Muscle of arm (tissue), 12 donors: ENCODE data around the gene SEMA5B. TPM values are rescaled to one million over a fixed set of nuclear protein-coding genes. Genes with fewer than 3 reads are reported as not detected.
A peak's percentile ranks its signal among the peaks of the same experiment; 100 is the strongest.

Experiments
- DNase-seq: peaks from one replicate; pipeline ENCODE4 v3.0.0-alpha.2; 2013
- polyA plus RNA-seq, 12 donors: library from polyadenylated mRNA; unstranded; fragments of 120-200 nt; gene quantifications; one replicate each; pipeline ENCODE4 v1.2.1, GENCODE V29; 2013; ENCODE audit not compliant: insufficient read length in 12 of 12

The SEMA5B gene
- polyA plus RNA-seq, 12 donors, result 13.4 to 46.2 (median 24.6) TPM; not detected in 1

GRCh38 chr3:122893754-122894668 is 133.6 kb downstream of the SEMA5B start:
- DNase-seq, result no peak

GRCh38 chr3:122893282-122893681 is 134.3 kb downstream of the SEMA5B start:
- no peak for DNase-seq

- no peak for DNase-seq
Observed at GRCh38 chr3:122892118-122892960, 135.2 kb downstream of the SEMA5B start.

- peak; percentile 15 for DNase-seq
Observed at GRCh38 chr3:122890720-122891220, 136.8 kb downstream of the SEMA5B start.

GRCh38 chr3:122890077-122890719 is 137.4 kb downstream of the SEMA5B start:
- peak; percentile 89 for DNase-seq

GRCh38 chr3:122886946-122887345 is 140.6 kb downstream of the SEMA5B start:
- DNase-seq, result no peak

GRCh38 chr3:122886251-122886650 is 141.3 kb downstream of the SEMA5B start:
- DNase-seq, result no peak

GRCh38 chr3:122882361-122882947 is 145.1 kb downstream of the SEMA5B start:
- no peak for DNase-seq

- no peak for DNase-seq
Observed at GRCh38 chr3:122880624-122881023, 146.9 kb downstream of the SEMA5B start.

- no peak for DNase-seq
Observed at GRCh38 chr3:122880173-122880572, 147.4 kb downstream of the SEMA5B start.

- DNase-seq, result no peak
Observed at GRCh38 chr3:122875547-122876127, 151.9 kb downstream of the SEMA5B start.

- DNase-seq, result no peak
Observed at GRCh38 chr3:122873741-122874515, 153.6 kb downstream of the SEMA5B start.

- DNase-seq, result no peak
Observed at GRCh38 chr3:122868322-122868721, 159.2 kb downstream of the SEMA5B start.

- no peak for DNase-seq
Observed at GRCh38 chr3:122864498-122864897, 163.1 kb downstream of the SEMA5B start.

- DNase-seq, result no peak
Observed at GRCh38 chr3:122862381-122862780, 165.2 kb downstream of the SEMA5B start.

Other genes with a start within 250 kb of the SEMA5B start
- gene HSPBAP1, start 233.9 kb downstream of the SEMA5B start, polyA plus RNA-seq, result 10 to 100 TPM in 3 of 12 donors, 1 to 10 TPM in 7, not detected in 2; 4.2 to 12.9 (median 7.2) TPM
- 1 to 10 TPM in 11 of 12 donors, not detected in 1; 5.4 to 9.5 (median 6.1) TPM for gene SLC49A4, start 232.7 kb downstream of the SEMA5B start, polyA plus RNA-seq
- gene PDIA5, start 39.3 kb upstream of the SEMA5B start, polyA plus RNA-seq, result 10 to 100 TPM in 11 of 12 donors, not detected in 1; 15.5 to 35.7 (median 19.1) TPM
- 10 to 100 TPM in 11 of 12 donors, not detected in 1; 13.0 to 25.1 (median 18.4) TPM for gene SEC22A, start 174.2 kb upstream of the SEMA5B start, polyA plus RNA-seq